Stimulated activated CD8-positive, alpha-beta memory T cell treated with anti-CD3 and anti-CD28 coated beads, Interleukin-2, amount 100 ng/mL, for 48 hours (primary cell): Measurements from ENCODE around the gene CDH13.

Source experiments
- DNase-seq, 2 donors: peaks; one replicate each; pipeline ENCODE4 v3.0.0-alpha.2; 2020; ENCODE audit warnings: low read depth in 2 of 2

The CDH13 gene

DNA sequence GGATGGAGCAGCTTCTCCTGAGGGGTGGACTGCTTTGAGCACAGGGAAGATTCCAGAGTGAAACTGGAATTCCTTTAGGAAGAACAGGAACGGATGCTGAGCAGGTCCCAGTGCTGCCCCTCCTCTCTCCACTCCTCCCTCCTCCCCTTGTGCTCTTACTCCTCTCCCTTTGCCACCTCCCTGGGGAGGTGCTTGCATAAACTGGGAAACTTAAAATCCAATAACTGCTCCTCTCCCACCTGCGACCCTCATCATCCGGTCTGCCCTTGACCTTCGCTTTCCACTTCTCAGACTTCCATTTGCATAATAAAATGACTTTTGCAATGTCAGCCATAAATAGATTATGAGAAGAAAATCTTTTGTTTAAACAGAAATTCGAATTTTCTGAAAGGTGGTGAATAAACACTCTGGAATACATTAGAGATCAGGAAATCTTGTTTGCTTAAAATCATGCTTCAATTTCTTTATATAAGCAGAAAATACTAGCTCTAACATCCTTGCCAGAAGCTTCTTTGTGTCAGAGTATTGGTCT, 1204.8 kb downstream of the CDH13 start:
- DNase-seq = no peak

GRCh38 chr16:83833921-83834320, 1207.2 kb downstream of the CDH13 start:
- DNase-seq = no peak

DNA sequence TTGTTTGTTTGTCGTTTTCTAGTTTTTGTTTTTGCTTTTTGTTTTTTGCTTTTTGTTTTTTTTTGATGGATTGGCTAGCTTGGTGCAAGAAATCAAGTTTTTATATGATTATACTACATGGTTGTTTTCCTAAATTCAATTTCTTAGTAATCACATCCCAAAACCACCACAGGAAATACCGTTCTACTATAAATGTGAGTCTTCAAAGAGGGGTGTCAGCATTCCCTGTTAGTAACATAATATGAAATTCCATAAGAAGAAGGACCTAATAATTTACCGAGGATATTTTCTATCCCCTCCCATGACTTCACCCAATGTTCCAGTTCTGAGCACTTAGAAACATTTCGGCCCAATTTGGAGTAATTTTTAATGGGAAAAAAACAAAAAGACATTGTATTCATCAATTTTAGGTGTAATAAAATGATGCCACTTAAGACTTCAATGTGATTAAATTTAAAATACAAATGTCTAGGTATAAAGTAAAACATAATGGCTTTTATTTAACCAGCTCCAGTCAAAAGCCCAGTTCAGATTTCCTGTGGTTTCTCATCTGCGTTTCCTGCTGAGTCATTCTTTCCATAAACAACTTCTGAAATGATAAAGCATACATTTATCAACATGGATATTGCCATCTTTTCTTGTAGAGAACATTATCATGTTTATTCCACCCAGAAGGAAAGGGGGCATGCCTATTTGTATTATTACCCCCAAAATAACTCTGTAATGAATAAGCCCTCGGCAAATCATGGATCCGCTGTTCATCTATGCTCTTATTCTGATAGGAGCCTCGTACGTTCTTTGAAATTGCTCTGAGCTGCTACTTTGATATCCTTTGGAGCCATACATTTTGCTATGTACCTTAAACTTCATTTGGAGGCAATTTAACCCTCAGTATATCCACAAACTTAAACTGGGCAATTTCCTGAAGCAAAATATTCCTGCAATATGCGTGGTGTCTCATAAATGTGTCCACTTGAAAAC, 1209.1 kb downstream of the CDH13 start:
- DNase-seq = no peak

DNA sequence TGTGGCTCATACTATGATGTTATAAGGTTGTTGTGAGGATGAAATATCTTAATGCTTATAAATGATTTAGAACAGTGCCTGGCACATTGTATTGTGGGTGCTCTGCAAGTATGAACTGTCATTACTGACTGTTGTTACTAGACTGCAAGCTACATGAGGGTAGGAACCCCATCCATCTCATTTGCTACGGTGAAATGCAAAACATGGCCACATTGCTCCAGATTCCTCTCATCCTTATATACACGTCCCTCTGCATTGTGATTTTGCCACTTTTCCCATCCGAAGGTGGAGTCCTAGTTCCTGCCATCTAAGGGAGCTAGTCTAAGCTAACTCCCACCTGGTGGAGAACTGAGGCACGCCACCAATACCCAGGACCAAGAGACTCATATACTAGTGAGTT, 1210.8 kb downstream of the CDH13 start:
- DNase-seq = no peak

GRCh38 chr16:83838151-83838550, 1211.4 kb downstream of the CDH13 start:
- no peak for DNase-seq

GRCh38 chr16:83839561-83839960, 1212.8 kb downstream of the CDH13 start:
- DNase-seq = no peak

DNA sequence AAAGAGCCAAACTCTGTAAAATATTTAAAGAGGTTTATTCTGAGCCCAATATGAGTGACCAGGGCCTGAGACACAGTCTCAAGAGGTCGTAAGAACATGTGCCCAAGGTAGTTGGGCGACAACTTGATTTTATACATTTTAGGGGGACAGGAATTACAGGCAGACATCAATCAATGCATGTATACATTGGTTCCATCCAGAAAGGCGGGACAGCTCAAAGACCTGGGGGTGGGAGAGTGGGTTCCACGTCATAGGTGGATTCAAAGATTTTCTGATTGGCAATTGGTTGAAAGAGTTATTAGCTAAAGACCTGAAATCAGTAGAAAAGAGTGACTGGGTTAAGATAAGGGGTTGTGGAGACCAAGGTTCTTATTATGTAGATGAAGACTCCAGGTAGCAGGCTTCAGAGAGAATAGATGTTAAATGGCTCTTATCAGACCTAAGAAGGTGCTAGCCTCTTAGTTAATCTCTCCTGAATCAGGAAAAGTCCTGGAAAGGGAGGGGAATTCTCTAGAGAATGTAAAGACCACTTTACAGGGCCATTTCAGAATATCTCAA, 1213.4 kb downstream of the CDH13 start:
- DNase-seq = no peak

- DNase-seq = no peak
Measured at GRCh38 chr16:83842291-83842690, 1215.5 kb downstream of the CDH13 start.

- DNase-seq = no peak
Measured at GRCh38 chr16:83842756-83843507, 1216.2 kb downstream of the CDH13 start.

GRCh38 chr16:83843657-83844056, 1216.9 kb downstream of the CDH13 start:
- DNase-seq = no peak

- no peak for DNase-seq
Measured at GRCh38 chr16:83845263-83845662, 1218.5 kb downstream of the CDH13 start.

DNA sequence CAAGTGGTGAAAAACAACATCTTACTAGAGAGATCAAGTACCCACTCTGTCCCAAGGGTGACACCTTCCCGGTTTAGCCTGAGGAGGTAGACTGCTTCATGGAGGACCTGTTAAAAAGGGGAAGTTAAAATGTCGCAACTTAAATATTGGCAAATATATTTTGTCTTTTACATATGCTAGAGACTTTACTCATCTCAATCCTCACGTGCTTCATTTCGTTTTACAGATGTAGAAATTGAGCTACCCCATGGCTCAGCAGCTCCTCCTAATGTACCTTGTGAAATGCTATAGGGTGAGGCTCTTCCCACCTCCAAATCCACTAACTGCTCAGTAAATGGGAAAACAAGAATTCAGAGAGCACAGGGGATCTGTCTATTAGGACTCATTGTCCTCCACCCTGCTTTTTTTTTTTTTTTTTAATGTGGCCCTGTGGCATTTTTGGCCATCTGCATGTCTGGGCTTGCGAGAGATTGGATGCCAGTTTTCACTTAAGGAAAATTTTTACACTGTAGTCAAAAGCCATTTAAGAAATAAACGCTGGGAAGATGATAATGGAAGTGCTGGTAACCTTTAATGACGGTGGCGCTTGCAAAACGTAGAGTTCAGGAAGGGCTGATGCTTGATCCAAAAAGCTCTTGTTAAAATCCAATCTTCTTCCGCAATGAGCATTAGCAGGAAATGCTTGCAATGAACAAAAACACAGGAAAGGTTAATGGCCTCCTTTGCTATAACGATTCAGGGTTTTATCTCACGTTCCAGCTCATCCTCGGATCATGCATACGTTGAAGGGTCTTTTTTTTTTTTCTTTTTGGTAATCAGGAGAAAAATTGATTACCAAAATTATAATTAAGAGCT, 1220.8 kb downstream of the CDH13 start:
- no peak for DNase-seq

- DNase-seq = no peak
Measured at GRCh38 chr16:83849421-83849820, 1222.7 kb downstream of the CDH13 start.
